Duodenal mucosa (tissue), 2 donors: ENCODE measurements around the gene IBTK.
A peak's percentile ranks its signal among the peaks of the same experiment; 100 is the strongest.
"Not testable (repeated sequence)": the region's sequence is repeated elsewhere in the genome, so short reads cannot be mapped to it uniquely, and the experiment has no call there.

Experiments
- H3K27ac ChIP-seq: one replicate; pipeline ENCODE4 v1.7.0; 2013; ENCODE audit warnings: low read depth, low read length
- H3K27me3 ChIP-seq, 2 donors: one replicate each; pipeline ENCODE4 v1.7.0; 2013; ENCODE audit warnings: low read length in 2 of 2, control low read depth in 1 of 2; ENCODE audit not compliant: insufficient read depth in 2 of 2, control insufficient read depth in 1 of 2
- H3K36me3 ChIP-seq, 2 donors: one replicate each; pipeline ENCODE4 v1.7.0; 2013; ENCODE audit warnings: low read length in 2 of 2, control low read depth in 1 of 2; ENCODE audit not compliant: insufficient read depth in 2 of 2, control insufficient read depth in 1 of 2
- H3K4me1 ChIP-seq, 2 donors: one replicate each; pipeline ENCODE4 v1.7.0; 2013; ENCODE audit warnings: low read length in 2 of 2, control low read depth in 1 of 2; ENCODE audit not compliant: insufficient read depth in 2 of 2, control insufficient read depth in 1 of 2
- H3K4me3 ChIP-seq, 2 donors: one replicate each; pipeline ENCODE4 v1.7.0; 2013; ENCODE audit warnings: low read length in 2 of 2, low read depth in 1 of 2
- H3K9ac ChIP-seq, 2 donors: one replicate each; pipeline ENCODE4 v1.7.0; 2013; ENCODE audit warnings: low read length in 2 of 2, low read depth in 1 of 2
- H3K9me3 ChIP-seq, 2 donors: one replicate each; pipeline ENCODE4 v1.7.0; 2013; ENCODE audit warnings: low read length in 2 of 2, control low read depth in 1 of 2; ENCODE audit not compliant: control insufficient read depth in 1 of 2

Gene IBTK

DNA sequence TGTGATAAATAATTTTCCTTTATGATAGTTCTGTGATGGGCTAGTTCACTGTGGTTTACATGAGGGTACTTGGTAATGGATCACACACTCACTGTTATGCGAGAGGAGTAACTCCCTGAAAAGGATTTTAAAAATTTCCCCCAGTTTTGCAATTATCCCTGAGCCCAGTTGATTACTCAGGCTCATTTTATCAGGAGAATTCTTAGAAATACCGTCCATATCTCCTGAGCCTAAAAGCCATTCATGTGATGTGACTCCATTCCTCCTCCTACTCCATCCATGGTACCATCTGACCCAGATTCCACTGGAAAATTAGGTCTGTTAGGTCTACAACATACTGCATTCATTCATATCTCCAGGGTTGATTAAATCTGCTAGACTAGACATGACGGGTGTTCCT lies 16.4 kb upstream of the IBTK start:
- H3K36me3 ChIP-seq, result no peaks in the 10 kb centered on the region
- H3K9ac ChIP-seq, result no peak overlapping the region
- no peaks in the 10 kb centered on the region for H3K27me3 ChIP-seq
- no peak overlapping the region for H3K4me3 ChIP-seq
- no peaks in the 10 kb centered on the region for H3K4me1 ChIP-seq
- H3K9me3 ChIP-seq, result no peaks in the 10 kb centered on the region
- H3K27ac ChIP-seq, result no peak overlapping the region

DNA sequence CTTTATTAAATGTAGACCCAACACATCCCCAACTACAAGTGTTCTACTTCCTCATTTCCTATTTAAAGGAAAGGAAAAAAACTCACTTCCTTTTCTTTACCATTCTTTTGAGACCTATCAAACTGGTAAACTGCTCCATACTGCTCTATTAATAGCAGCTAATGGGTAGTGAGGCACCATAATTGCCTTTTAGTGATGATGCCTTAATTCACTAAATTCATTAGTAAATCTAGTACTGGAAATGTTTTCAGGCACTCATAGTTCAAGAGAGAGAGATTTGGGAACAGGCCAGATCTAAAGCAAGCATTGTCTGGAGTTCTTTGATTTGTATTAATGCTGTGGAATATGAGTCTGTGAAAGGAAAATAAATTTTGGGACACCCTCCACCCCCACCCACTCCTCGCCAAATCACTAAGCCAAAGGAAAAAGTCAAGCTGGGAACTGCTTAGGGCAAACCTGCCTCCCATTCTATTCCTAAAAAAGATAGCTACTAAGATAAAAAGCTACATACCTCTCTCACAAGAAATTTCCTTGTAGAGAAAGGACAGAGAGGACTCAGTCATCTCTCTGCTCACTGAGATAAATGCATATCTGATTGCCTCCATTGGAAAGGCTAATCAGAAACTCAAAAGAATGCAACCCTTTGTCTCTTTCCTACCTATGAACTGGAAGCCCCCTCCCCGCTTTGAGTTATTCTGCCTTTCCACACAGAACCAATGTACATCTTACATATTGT lies 13.6 kb upstream of the IBTK start:
- H3K9ac ChIP-seq, result no peak overlapping the region
- H3K27me3 ChIP-seq, result no peaks in the 10 kb centered on the region
- H3K27ac ChIP-seq, result no peak overlapping the region
- no peak overlapping the region for H3K4me3 ChIP-seq
- no peaks in the 10 kb centered on the region for H3K36me3 ChIP-seq
- no peaks in the 10 kb centered on the region for H3K4me1 ChIP-seq
- H3K9me3 ChIP-seq, result no peaks in the 10 kb centered on the region

DNA sequence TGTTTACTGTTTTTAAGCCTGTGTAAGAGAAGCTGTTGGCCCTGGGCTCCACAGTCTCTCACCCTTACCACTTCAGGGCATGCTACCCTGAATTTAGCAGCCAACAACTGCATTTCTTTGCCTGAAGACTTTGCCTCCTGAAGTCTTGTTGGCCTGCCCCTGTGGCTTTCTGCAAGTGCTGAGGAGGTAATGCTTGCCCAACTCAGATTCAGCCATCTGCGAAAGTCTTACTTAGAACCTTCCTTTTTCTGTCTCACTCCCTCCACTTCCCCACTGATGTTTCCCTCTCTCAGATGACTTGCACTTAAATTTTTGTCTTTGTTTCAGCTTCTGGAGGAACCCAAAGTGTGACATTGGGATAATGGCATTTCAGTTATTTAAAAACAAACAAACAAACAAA lies 11.8 kb upstream of the IBTK start:
- no peaks in the 10 kb centered on the region for H3K27me3 ChIP-seq
- H3K27ac ChIP-seq, result no peak overlapping the region
- no peaks in the 10 kb centered on the region for H3K9me3 ChIP-seq
- H3K4me1 ChIP-seq, result no peaks in the 10 kb centered on the region
- H3K4me3 ChIP-seq, result no peak overlapping the region
- no peak overlapping the region for H3K9ac ChIP-seq
- no peaks in the 10 kb centered on the region for H3K36me3 ChIP-seq

- no peak overlapping the region for H3K4me3 ChIP-seq
- no peaks in the 10 kb centered on the region for H3K27me3 ChIP-seq
- no peak overlapping the region for H3K9ac ChIP-seq
- H3K27ac ChIP-seq, result no peak overlapping the region
- no peaks in the 10 kb centered on the region for H3K4me1 ChIP-seq
- H3K36me3 ChIP-seq, result no peaks in the 10 kb centered on the region
- no peaks in the 10 kb centered on the region for H3K9me3 ChIP-seq
Measured at GRCh38 chr6:82257088-82257774, 9.7 kb upstream of the IBTK start.

GRCh38 chr6:82254722-82255121 lies 7.2 kb upstream of the IBTK start:
- not testable (repeated sequence) for H3K9me3 ChIP-seq, H3K27ac ChIP-seq, H3K4me3 ChIP-seq

GRCh38 chr6:82251942-82252341 lies 4.4 kb upstream of the IBTK start:
- H3K9me3 ChIP-seq, result no peaks in the 10 kb centered on the region

More at GRCh38 chr6:82254722-82255121, 7.2 kb upstream of the IBTK start:
- not testable (repeated sequence) for H3K27me3 ChIP-seq, H3K36me3 ChIP-seq, H3K4me1 ChIP-seq, H3K9ac ChIP-seq

GRCh38 chr6:82249381-82250253 lies 2.1 kb upstream of the IBTK start:
- Histone ChIP-seq H3K36me3 (no peaks in the 10 kb centered on the region), H3K9me3 (no peaks in the 10 kb centered on the region), H3K27me3 (no peaks in the 10 kb centered on the region), H3K27ac (no peak overlapping the region), H3K4me3 (no peak overlapping the region), H3K4me1 (peaks cover 17 to 21% of the 10 kb centered on the region in 2 donors), H3K9ac (no peak overlapping the region)

More at GRCh38 chr6:82251942-82252341, 4.4 kb upstream of the IBTK start:
- H3K4me3 ChIP-seq, result no peak overlapping the region
- no peaks in the 10 kb centered on the region for H3K27me3 ChIP-seq
- no peak overlapping the region for H3K27ac ChIP-seq
- no peak overlapping the region for H3K9ac ChIP-seq
- H3K4me1 ChIP-seq, result peaks cover 8 to 10% of the 10 kb centered on the region in 2 donors
- no peaks in the 10 kb centered on the region for H3K36me3 ChIP-seq

GRCh38 chr6:82248273-82248735 lies 760 bp upstream of the IBTK start:
- Histone ChIP-seq H3K36me3 (no peaks in the 10 kb centered on the region), H3K27me3 (no peaks in the 10 kb centered on the region), H3K9ac (peak overlapping the region; percentile 94 to 99), H3K27ac (peak overlapping the region; percentile 94), H3K9me3 (no peaks in the 10 kb centered on the region), H3K4me1 (peaks cover 19 to 31% of the 10 kb centered on the region in 2 donors), H3K4me3 (peak overlapping the region; percentile 91 to 95)

DNA sequence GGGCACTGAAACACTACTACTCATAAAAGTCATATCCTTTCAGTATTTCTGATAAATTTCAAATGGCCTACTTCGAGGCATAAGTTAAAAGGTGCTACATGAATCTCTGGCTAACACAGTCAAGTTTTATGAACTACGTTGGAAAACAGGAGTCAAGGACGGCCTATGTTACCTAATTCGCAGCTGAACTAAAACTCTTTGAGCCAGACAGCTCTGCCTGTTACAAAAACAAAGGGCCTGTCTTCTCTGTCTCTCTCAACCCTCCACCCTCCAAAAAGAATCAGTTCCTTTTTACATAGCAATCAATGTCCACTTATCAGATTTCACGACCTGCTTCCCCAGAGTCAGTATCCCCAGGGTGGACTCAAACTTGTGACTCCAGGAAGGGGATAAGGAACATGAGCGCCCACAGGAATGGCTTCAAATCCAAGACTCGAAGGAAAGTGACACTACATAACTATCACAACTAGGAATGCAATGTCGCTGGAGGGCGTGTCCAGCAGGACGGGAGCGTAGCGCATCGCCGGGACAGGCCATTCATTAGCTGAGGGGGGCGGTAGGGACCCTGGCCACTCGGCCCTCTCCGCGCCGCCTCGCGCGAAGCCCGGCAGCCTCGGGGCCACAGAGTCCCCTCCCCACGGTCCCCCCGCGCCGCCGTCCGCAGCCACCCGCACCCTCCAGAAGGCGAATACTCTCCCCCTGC lies 591 bp downstream of the IBTK start:
- Histone ChIP-seq H3K9me3 (no peaks in the 10 kb centered on the region), H3K36me3 (no peaks in the 10 kb centered on the region), H3K4me3 (peak overlapping the region; percentile 91 to 95), H3K4me1 (peaks cover 19 to 31% of the 10 kb centered on the region in 2 donors), H3K9ac (peak overlapping the region; percentile 94 to 99), H3K27me3 (no peaks in the 10 kb centered on the region), H3K27ac (peak overlapping the region; percentile 88)
